Breast epithelium (tissue), 4 donors: ENCODE data around the gene NDUFA7. TPM values are rescaled to one million over a fixed set of nuclear protein-coding genes. Genes with fewer than 3 reads are reported as not detected.
"Not testable (repeated sequence)": the region's sequence is repeated elsewhere in the genome, so short reads cannot be mapped to it uniquely, and the experiment has no call there.

ENCODE experiments used
- DNase-seq, 2 donors: peaks; one replicate each; pipeline ENCODE4 v3.0.0-alpha.2; 2019; ENCODE audit warnings: low spot score in 2 of 2
- H3K27ac ChIP-seq, 2 donors: fragments of 200-600 bp; sonication (generic) in 1 of 2; one replicate each; pipeline ENCODE4 v1.5.1; 2016 to 2019; ENCODE audit warnings: mild to moderate bottlenecking in 1 of 2
- H3K27me3 ChIP-seq, 2 donors: fragments of 200-600 bp; sonication (generic) in 1 of 2; one replicate each; pipeline versions ENCODE4 v1.5.1 to v1.6.0; 2017 to 2019; ENCODE audit warnings: control low read depth in 1 of 2, mild to moderate bottlenecking in 1 of 2
- H3K36me3 ChIP-seq: fragments of 200-600 bp; one replicate; pipeline ENCODE4 v1.5.1; 2019
- H3K4me1 ChIP-seq, 2 donors: fragments of 200-600 bp; sonication (generic); one replicate each; pipeline ENCODE4 v1.5.1; 2016 to 2019; ENCODE audit warnings: control low read depth in 1 of 2
- H3K4me3 ChIP-seq, 3 donors: fragments of 200-600 bp; sonication (generic); 1 replicate in 2 of 3; 2 replicates in 1 of 3; pipeline ENCODE4 v1.5.1; 2016 to 2019; ENCODE audit warnings: mild to moderate bottlenecking in 3 of 3, moderate library complexity in 2 of 3
- H3K9me3 ChIP-seq, 2 donors: fragments of 200-600 bp; sonication (generic) in 1 of 2; one replicate each; pipeline ENCODE4 v1.5.1; 2016 to 2019; ENCODE audit warnings: control low read depth in 1 of 2
- POLR2A ChIP-seq: fragments of 450-650 bp; IDR thresholded peaks from one replicate; pipeline ENCODE4 v1.6.1; 2016; ENCODE audit warnings: antibody characterized with exemption, mild to moderate bottlenecking, moderate library complexity
- POLR2AphosphoS5 ChIP-seq, 3 donors: sonication (generic); formaldehyde crosslinking; IDR thresholded peaks; one replicate each; pipeline ENCODE4 v1.6.1; 2017; ENCODE audit warnings: antibody characterized with exemption in 3 of 3
- intact Hi-C: fragments of 100-400 bp; cut with DNase I; formaldehyde crosslinking; loops from one replicate; pipeline ENCODE4 v1.15.1; 2023; ENCODE audit warnings: low total_unique reads
- total RNA-seq, 3 donors: library from RNA; depleted of rRNA; stranded (reverse); fragments of >200 nt; gene quantifications; one replicate each; pipeline ENCODE4 v1.1.0, GENCODE V29; 2016
- TF ChIP-seq, protein P1 (sequence below), 3 donors: fragments of 450-650 bp; IDR thresholded peaks; one replicate each; pipeline ENCODE4 v1.5.1; 2016 to 2017; ENCODE audit warnings: antibody characterized with exemption in 3 of 3, mild to moderate bottlenecking in 3 of 3, moderate library complexity in 3 of 3

NDUFA7 gene
- total RNA-seq, 3 donors from 2014 or later: 23.2 to 27.5 (median 25.8) TPM

DNA sequence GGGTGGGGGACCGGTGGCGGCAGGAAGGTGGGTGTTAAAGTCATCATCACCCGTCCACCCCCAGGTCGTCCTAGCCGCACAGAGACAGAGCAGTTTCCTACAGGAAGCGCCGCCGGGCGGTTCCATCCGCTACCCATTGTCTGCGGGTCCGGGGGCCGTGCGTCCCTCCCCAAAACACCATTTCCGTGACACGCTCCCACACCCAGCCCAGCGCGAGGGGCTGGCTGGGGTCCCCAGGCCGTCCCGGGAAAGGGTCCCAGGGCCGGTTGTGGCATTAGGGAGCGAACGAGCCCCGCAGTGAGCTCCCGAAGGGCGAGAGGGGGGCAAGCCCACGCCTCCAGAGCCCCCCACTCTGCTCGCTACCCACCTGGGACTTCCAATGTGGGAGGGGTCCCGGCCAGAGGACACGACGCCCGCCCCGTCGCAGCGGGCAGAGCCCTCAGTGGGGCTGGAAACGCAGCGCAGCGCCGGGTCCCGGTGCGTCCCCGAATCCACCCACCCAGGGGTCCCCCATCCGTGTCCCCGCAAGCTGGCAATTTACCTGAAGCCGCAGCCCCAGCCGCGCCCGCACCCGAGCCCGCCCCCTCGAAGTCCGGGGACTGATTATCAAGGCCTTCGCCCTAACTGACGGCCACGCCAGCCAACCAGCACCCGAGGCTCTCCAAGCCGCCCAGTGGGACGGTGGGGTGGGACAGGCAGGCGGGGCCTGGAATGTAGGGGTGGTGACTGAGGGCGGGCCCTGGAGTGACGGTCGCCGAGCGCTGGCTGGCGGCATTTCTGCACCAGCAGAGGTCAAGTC lies 21.7 kb upstream of the NDUFA7 start, which contains the start of gene KANK3:
KANK3 (minus strand) TSS at position 579 of the 799 bp plus-strand sequence. CDS start 5,434 bp downstream, outside the sequence.
- peaks cover 0 to 3% of the 10 kb centered on the region in 2 donors for H3K4me1 ChIP-seq
- peaks cover 4 to 9% of the 10 kb centered on the region in 2 donors for H3K27me3 ChIP-seq
- H3K4me3 ChIP-seq: peak within 1 kb of the TSS; percentile 49 to 79 (median 57)
- no peaks in the 10 kb centered on the region for H3K9me3 ChIP-seq
- no peaks in the 10 kb centered on the region for H3K36me3 ChIP-seq
- DNase-seq: peak; percentile 91 to 92
- TF ChIP-seq POLR2A (peak; percentile 35), POLR2AphosphoS5 (IDR thresholded peaks at IDR 0.05) (peak; percentile 26 to 58 (median 40))
- TF ChIP-seq, protein P1, sequence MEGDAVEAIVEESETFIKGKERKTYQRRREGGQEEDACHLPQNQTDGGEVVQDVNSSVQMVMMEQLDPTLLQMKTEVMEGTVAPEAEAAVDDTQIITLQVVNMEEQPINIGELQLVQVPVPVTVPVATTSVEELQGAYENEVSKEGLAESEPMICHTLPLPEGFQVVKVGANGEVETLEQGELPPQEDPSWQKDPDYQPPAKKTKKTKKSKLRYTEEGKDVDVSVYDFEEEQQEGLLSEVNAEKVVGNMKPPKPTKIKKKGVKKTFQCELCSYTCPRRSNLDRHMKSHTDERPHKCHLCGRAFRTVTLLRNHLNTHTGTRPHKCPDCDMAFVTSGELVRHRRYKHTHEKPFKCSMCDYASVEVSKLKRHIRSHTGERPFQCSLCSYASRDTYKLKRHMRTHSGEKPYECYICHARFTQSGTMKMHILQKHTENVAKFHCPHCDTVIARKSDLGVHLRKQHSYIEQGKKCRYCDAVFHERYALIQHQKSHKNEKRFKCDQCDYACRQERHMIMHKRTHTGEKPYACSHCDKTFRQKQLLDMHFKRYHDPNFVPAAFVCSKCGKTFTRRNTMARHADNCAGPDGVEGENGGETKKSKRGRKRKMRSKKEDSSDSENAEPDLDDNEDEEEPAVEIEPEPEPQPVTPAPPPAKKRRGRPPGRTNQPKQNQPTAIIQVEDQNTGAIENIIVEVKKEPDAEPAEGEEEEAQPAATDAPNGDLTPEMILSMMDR (IDR thresholded peaks at IDR 0.05): peak in 2 of 3 donors; percentile 16 to 18
- peak within 1 kb of the TSS; percentile 74 to 92 for H3K27ac ChIP-seq
- intact Hi-C loops: no loop called here

DNA sequence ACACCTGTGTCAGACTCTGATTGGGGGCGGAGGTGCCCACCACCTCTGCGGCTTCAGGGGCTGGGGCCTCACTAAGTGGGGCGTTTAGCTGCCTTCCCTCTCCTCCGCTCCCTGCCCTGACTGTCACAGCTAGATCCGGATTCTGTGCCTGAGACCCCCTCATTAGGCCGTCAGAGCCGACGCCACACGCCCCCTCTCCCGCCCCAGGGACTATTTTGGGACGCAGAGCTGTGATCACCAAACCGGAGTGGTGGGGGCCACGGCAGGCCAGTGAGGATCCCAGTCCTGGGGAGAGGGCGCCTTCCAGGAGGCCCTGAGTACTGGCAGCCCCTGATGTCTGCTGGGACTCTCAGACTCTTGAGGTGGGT lies 21.1 kb upstream of the NDUFA7 start:
- H3K9me3 ChIP-seq: no peaks in the 10 kb centered on the region

DNA sequence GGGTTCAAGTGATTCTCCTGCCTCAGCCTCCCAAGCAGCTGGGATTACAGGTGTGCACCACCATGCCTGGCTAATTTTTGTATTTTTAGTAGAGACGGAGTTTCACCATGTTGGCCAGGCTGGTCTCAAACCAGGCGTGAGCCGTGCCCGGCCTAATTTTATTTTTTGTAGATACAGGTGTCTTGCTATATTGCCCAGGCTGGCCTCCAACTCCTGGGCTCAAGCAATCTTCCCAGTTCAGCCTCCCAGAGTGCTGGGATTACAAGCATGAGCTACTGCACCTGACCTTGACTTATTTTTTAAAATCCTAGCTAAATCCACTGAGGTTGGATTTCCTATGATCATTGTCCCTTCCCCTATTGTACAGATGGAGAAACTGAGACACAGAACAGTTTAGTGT lies 20.3 kb upstream of the NDUFA7 start:
- peak overlapping the region in 1 of 3 donors; percentile 79 for H3K4me3 ChIP-seq
- peaks cover 4 to 13% of the 10 kb centered on the region in 2 donors for H3K27me3 ChIP-seq
- H3K27ac ChIP-seq: peak overlapping the region in 1 of 2 donors; percentile 92
- H3K36me3 ChIP-seq, H3K4me1 ChIP-seq, DNase-seq, intact Hi-C loops, H3K9me3 ChIP-seq: not testable (repeated sequence)

More for the DNA sequence above, 21.1 kb upstream of the NDUFA7 start:
- H3K4me1 ChIP-seq: peaks cover 0 to 3% of the 10 kb centered on the region in 2 donors
- DNase-seq: no peak
- H3K27me3 ChIP-seq: peaks cover 4 to 13% of the 10 kb centered on the region in 2 donors
- no peaks in the 10 kb centered on the region for H3K36me3 ChIP-seq
- intact Hi-C loops: no loop called here
- peak overlapping the region; percentile 74 to 92 for H3K27ac ChIP-seq
- peak overlapping the region; percentile 49 to 79 (median 57) for H3K4me3 ChIP-seq
- no peak for TF ChIP-seq POLR2A
- TF ChIP-seq, protein P1 (IDR thresholded peaks at IDR 0.05): no peak
- no peak for TF ChIP-seq POLR2AphosphoS5 (IDR thresholded peaks at IDR 0.05)

DNA sequence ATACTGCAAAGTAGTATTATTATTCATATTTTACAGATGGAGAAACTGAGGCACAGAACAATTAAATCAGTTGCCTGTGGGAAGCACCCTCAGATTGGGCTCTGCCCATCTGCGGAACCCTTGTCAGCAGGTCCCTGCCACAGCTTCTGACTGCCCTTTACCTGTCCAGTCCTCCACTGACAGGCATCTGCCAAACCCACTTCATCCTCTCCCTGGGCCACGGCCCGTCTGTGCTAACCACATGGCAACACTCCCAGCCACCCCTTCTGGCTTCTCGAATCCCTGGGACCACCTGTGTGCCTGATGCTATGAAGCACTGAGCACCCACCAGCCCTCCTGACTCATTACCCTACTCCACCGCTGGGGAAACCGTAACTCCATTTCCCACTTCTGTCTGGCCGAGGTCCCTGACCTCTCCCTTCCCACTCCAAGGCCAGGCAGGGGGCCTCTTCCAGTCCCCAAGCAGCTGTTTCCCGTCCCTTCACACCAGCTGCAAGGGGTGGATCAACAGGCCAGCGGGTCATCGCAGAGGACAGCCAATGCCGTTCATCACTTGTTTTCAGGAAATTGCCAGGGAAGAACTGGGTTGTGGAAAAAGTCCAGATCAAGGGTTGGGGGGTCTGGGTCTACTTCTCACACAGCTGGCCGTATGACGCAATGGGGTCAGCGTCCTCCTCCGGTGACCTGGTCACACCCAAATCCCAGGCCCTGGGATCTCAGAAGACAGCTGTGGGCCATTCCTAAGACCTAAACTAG lies 19.3 kb upstream of the NDUFA7 start:
- no peaks in the 10 kb centered on the region for H3K9me3 ChIP-seq
- TF ChIP-seq, protein P1 (IDR thresholded peaks at IDR 0.05): no peak
- TF ChIP-seq POLR2A (no peak), POLR2AphosphoS5 (IDR thresholded peaks at IDR 0.05) (peak in 2 of 3 donors; percentile 45 to 86)
- peaks cover 4 to 18% of the 10 kb centered on the region in 2 donors for H3K27me3 ChIP-seq
- no peaks in the 10 kb centered on the region for H3K36me3 ChIP-seq
- intact Hi-C loops: no loop called here
- H3K27ac ChIP-seq: peak overlapping the region in 1 of 2 donors; percentile 77
- peak overlapping the region in 1 of 3 donors; percentile 2 for H3K4me3 ChIP-seq
- peaks cover 0 to 4% of the 10 kb centered on the region in 2 donors for H3K4me1 ChIP-seq
- no peak for DNase-seq

DNA sequence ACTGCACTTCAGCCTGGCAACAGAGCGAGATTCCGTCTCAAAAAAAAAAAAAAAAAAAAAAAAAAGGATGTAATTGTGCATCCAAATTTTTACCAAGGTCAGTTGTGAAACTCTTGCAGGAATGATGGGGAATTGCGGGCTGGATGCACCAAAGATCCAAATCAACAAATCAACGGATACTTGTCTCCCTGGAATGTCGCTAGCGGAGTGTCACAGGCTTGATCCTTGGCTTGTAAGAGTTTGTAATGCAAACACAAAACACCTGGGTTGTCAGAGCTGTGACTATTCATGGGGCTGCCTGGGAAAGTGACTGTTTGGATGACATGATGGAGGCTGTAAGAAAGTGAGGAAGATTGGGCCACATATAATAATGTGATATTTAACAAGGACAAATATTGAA lies 17.7 kb upstream of the NDUFA7 start:
- Histone ChIP-seq H3K9me3 (no peaks in the 10 kb centered on the region), H3K4me1 (peaks cover under 1 to 11% of the 10 kb centered on the region in 2 donors), H3K27me3 (peaks cover 9 to 32% of the 10 kb centered on the region in 2 donors), H3K4me3 (no peak overlapping the region), H3K27ac (no peak overlapping the region), H3K36me3 (no peaks in the 10 kb centered on the region)
- intact Hi-C loops: no loop called here
- TF ChIP-seq POLR2A (no peak), POLR2AphosphoS5 (IDR thresholded peaks at IDR 0.05) (no peak)
- TF ChIP-seq, protein P1 (IDR thresholded peaks at IDR 0.05): no peak
- no peak for DNase-seq
